Thymus (tissue), 11 donors: Measurements from ENCODE around the gene PAK4. TPM values are rescaled to one million over a fixed set of nuclear protein-coding genes. Genes with fewer than 3 reads are reported as not detected.

Experiments
- DNase-seq, 9 donors: peaks; one replicate each; pipeline ENCODE4 v3.0.0-alpha.2; 2013; ENCODE audit warnings: low spot score in 9 of 9, low read depth in 6 of 9, missing footprints in 1 of 9
- H3K27ac ChIP-seq, 2 donors: one replicate each; pipeline ENCODE4 v1.5.1; 2013; ENCODE audit warnings: control low read depth in 1 of 2, low read depth in 1 of 2, low read length in 1 of 2, mild to moderate bottlenecking in 1 of 2, moderate library complexity in 1 of 2
- H3K27me3 ChIP-seq, 2 donors: one replicate each; pipeline ENCODE4 v1.5.1; 2013; ENCODE audit warnings: low read length in 1 of 2; ENCODE audit not compliant: control insufficient read depth in 2 of 2, insufficient read depth in 1 of 2
- H3K36me3 ChIP-seq, 2 donors: one replicate each; pipeline ENCODE4 v1.5.1; 2013; ENCODE audit warnings: low read length in 1 of 2, mild to moderate bottlenecking in 1 of 2, moderate library complexity in 1 of 2; ENCODE audit not compliant: control insufficient read depth in 2 of 2, insufficient read depth in 2 of 2
- H3K4me1 ChIP-seq, 2 donors: one replicate each; pipeline ENCODE4 v1.5.1; 2013; ENCODE audit warnings: low read length in 2 of 2; ENCODE audit not compliant: control insufficient read depth in 2 of 2, insufficient read depth in 2 of 2
- H3K4me3 ChIP-seq, 2 donors: one replicate each; pipeline ENCODE4 v1.5.1; 2013; ENCODE audit warnings: low read length in 2 of 2, control low read depth in 1 of 2, mild to moderate bottlenecking in 1 of 2
- H3K9me3 ChIP-seq, 2 donors: one replicate each; pipeline ENCODE4 v1.5.1; 2013; ENCODE audit warnings: low read length in 1 of 2, mild to moderate bottlenecking in 1 of 2; ENCODE audit not compliant: control insufficient read depth in 2 of 2, insufficient read depth in 1 of 2
- WGBS: extraction: QIAGEN DNeasy Blood & Tissue Kit; methylation state at CpG from one replicate; pipeline ENCODE4 v1.1.7; 2013; 5-methylcytosine and 5-hydroxymethylcytosine counted together
- polyA plus RNA-seq: library from polyadenylated mRNA; stranded (reverse); fragments of 200-250 nt; gene quantifications from one replicate; pipeline ENCODE4 v1.2.3, GENCODE V29; 2013
- total RNA-seq: library from RNA; stranded (reverse); fragments of 120-200 nt; gene quantifications from one replicate; pipeline ENCODE4 v1.2.4, GENCODE V29; 2013
- donor health status: healthy.

The PAK4 gene
- total and polyA plus RNA-seq, 2 donors, result 1.9 to 14.4 TPM

GRCh38 chr19:39171479-39172465 is 46.2 kb downstream of the PAK4 start:
- WGBS, result 93% methylated on average over 27 of the region's 27 CpGs
- no peak overlapping the region for H3K4me3 ChIP-seq
- H3K27me3 ChIP-seq, result no peaks in the 10 kb centered on the region
- peaks cover 0 to 3% of the 10 kb centered on the region in 2 donors for H3K4me1 ChIP-seq
- H3K27ac ChIP-seq, result no peak overlapping the region
- H3K36me3 ChIP-seq, result peaks cover 12 to 75% of the 10 kb centered on the region in 2 donors
- DNase-seq, result no peak
- H3K9me3 ChIP-seq, result no peaks in the 10 kb centered on the region

GRCh38 chr19:39172700-39173501 is 47.3 kb downstream of the PAK4 start:
- Histone ChIP-seq H3K9me3 (no peaks in the 10 kb centered on the region), H3K36me3 (peaks cover 18 to 82% of the 10 kb centered on the region in 2 donors), H3K27ac (no peak overlapping the region), H3K4me1 (no peaks in the 10 kb centered on the region), H3K27me3 (no peaks in the 10 kb centered on the region), H3K4me3 (no peak overlapping the region)
- DNase-seq, result no peak
- 97% methylated on average over 45 of the region's 45 CpGs for WGBS

- no peak overlapping the region for H3K4me3 ChIP-seq
- H3K9me3 ChIP-seq, result no peaks in the 10 kb centered on the region
- H3K27ac ChIP-seq, result no peak overlapping the region
- no peaks in the 10 kb centered on the region for H3K4me1 ChIP-seq
- 99% methylated on average over 25 of the region's 25 CpGs for WGBS
- peaks cover 24 to 88% of the 10 kb centered on the region in 2 donors for H3K36me3 ChIP-seq
- DNase-seq, result no peak
- H3K27me3 ChIP-seq, result no peaks in the 10 kb centered on the region
Measured at GRCh38 chr19:39173502-39173991, 48.0 kb downstream of the PAK4 start.

GRCh38 chr19:39174142-39174541 is 48.6 kb downstream of the PAK4 start:
- peaks cover 25 to 92% of the 10 kb centered on the region in 2 donors for H3K36me3 ChIP-seq
- H3K27me3 ChIP-seq, result no peaks in the 10 kb centered on the region
- DNase-seq, result no peak
- no peaks in the 10 kb centered on the region for H3K9me3 ChIP-seq
- H3K4me1 ChIP-seq, result no peaks in the 10 kb centered on the region
- WGBS, result 94% methylated on average over 16 of the region's 16 CpGs
- no peak overlapping the region for H3K27ac ChIP-seq
- no peak overlapping the region for H3K4me3 ChIP-seq

- H3K36me3 ChIP-seq, result peaks cover 25 to 90% of the 10 kb centered on the region in 2 donors
- H3K4me1 ChIP-seq, result no peaks in the 10 kb centered on the region
- 97% methylated on average over 43 of the region's 43 CpGs for WGBS
- no peak overlapping the region for H3K4me3 ChIP-seq
- no peak overlapping the region for H3K27ac ChIP-seq
- no peaks in the 10 kb centered on the region for H3K27me3 ChIP-seq
- no peak for DNase-seq
- H3K9me3 ChIP-seq, result no peaks in the 10 kb centered on the region
Measured at GRCh38 chr19:39174558-39175544, 49.3 kb downstream of the PAK4 start.

- Histone ChIP-seq H3K27ac (no peak overlapping the region), H3K9me3 (no peaks in the 10 kb centered on the region), H3K4me3 (no peak overlapping the region), H3K36me3 (peaks cover 20 to 85% of the 10 kb centered on the region in 2 donors), H3K4me1 (no peaks in the 10 kb centered on the region), H3K27me3 (no peaks in the 10 kb centered on the region)
- no peak for DNase-seq
- WGBS, result 95% methylated on average over 7 of the region's 7 CpGs
Measured at GRCh38 chr19:39175564-39175963, 50.0 kb downstream of the PAK4 start.

- H3K27ac ChIP-seq, result no peak overlapping the region
- 98% methylated on average over 10 of the region's 10 CpGs for WGBS
Measured at GRCh38 chr19:39177110-39177699, 51.6 kb downstream of the PAK4 start.

GRCh38 chr19:39177736-39178135 is 52.1 kb downstream of the PAK4 start:
- Histone ChIP-seq H3K4me1 (no peaks in the 10 kb centered on the region), H3K36me3 (peaks cover 17 to 64% of the 10 kb centered on the region in 2 donors), H3K27ac (no peak overlapping the region), H3K27me3 (no peaks in the 10 kb centered on the region), H3K9me3 (no peaks in the 10 kb centered on the region), H3K4me3 (no peak overlapping the region)
- 98% methylated on average over 11 of the region's 11 CpGs for WGBS
- DNase-seq, result no peak

More at GRCh38 chr19:39177110-39177699, 51.6 kb downstream of the PAK4 start:
- no peak for DNase-seq
- Histone ChIP-seq H3K9me3 (no peaks in the 10 kb centered on the region), H3K36me3 (peaks cover 17 to 69% of the 10 kb centered on the region in 2 donors), H3K4me3 (no peak overlapping the region), H3K27me3 (no peaks in the 10 kb centered on the region), H3K4me1 (no peaks in the 10 kb centered on the region)
